GM12801 (cell line): ENCODE measurements around the gene FOXP2.

Experiments used
- TF ChIP-seq, protein P1 (sequence below): IDR thresholded peaks from one replicate; pipeline ENCODE4 v1.5.1; 2011; ENCODE audit warnings: control low read depth; ENCODE audit not compliant: insufficient read length; ENCODE audit errors: extremely low read depth

Gene FOXP2

DNA sequence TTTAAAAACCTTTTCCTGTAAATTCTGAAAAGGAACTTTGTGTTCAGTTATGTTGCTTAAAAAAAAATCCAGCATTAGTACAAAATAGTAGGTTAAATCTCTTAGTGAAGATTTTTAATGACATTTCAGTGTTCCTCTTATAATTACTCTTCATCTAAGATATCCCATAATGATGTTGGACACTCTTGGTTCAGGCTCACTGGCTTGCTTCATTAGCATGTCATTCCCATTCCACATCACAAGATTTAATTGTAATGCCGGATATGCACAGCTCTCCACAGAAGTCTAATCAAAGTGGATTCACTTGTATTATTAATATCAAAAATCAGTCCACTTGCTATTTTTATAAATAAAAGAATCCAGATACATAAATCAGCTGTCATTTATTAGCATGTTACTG is 327.3 kb downstream of the FOXP2 start:
- TF ChIP-seq, protein P1, sequence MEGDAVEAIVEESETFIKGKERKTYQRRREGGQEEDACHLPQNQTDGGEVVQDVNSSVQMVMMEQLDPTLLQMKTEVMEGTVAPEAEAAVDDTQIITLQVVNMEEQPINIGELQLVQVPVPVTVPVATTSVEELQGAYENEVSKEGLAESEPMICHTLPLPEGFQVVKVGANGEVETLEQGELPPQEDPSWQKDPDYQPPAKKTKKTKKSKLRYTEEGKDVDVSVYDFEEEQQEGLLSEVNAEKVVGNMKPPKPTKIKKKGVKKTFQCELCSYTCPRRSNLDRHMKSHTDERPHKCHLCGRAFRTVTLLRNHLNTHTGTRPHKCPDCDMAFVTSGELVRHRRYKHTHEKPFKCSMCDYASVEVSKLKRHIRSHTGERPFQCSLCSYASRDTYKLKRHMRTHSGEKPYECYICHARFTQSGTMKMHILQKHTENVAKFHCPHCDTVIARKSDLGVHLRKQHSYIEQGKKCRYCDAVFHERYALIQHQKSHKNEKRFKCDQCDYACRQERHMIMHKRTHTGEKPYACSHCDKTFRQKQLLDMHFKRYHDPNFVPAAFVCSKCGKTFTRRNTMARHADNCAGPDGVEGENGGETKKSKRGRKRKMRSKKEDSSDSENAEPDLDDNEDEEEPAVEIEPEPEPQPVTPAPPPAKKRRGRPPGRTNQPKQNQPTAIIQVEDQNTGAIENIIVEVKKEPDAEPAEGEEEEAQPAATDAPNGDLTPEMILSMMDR = no peak
